Prostate gland (tissue), 2 donors: ENCODE data around the gene GRIN3B.

Source experiments
- POLR2AphosphoS5 ChIP-seq: sonication (generic); formaldehyde crosslinking; IDR thresholded peaks from one replicate; pipeline ENCODE4 v1.6.1; 2017; ENCODE audit warnings: antibody characterized with exemption
- TF ChIP-seq, protein P1 (sequence below), 4 experiments: fragments of 200-600 bp in 2 of 4; fragments of 450-650 bp in 2 of 4; sonication (generic) in 2 of 4; IDR thresholded peaks; 1 replicate in 3 of 4; 2 replicates in 1 of 4; pipeline ENCODE4 v1.5.1; 2016 to 2019; ENCODE audit warnings: antibody characterized with exemption in 4 of 4, mild to moderate bottlenecking in 2 of 4, moderate library complexity in 2 of 4

GRCh38 chr19:994516-994915 lies 5.7 kb upstream of the GRIN3B start:
- TF ChIP-seq, protein P1, sequence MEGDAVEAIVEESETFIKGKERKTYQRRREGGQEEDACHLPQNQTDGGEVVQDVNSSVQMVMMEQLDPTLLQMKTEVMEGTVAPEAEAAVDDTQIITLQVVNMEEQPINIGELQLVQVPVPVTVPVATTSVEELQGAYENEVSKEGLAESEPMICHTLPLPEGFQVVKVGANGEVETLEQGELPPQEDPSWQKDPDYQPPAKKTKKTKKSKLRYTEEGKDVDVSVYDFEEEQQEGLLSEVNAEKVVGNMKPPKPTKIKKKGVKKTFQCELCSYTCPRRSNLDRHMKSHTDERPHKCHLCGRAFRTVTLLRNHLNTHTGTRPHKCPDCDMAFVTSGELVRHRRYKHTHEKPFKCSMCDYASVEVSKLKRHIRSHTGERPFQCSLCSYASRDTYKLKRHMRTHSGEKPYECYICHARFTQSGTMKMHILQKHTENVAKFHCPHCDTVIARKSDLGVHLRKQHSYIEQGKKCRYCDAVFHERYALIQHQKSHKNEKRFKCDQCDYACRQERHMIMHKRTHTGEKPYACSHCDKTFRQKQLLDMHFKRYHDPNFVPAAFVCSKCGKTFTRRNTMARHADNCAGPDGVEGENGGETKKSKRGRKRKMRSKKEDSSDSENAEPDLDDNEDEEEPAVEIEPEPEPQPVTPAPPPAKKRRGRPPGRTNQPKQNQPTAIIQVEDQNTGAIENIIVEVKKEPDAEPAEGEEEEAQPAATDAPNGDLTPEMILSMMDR (IDR thresholded peaks at IDR 0.05): no peak
- TF ChIP-seq POLR2AphosphoS5: no peak
